HUES6 (cell line): ENCODE results near the gene DGCR2.
"Not testable (repeated sequence)": the region's sequence is repeated elsewhere in the genome, so short reads cannot be mapped to it uniquely, and the experiment has no call there.

Experiments used
- H3K27ac ChIP-seq: 2 replicates; pipeline ENCODE4 v1.7.0; 2013; ENCODE audit warnings: low read depth, mild to moderate bottlenecking, low read length, inconsistent platforms
- H3K27me3 ChIP-seq: 2 replicates; pipeline ENCODE4 v1.6.1; 2013; ENCODE audit warnings: low read length; ENCODE audit not compliant: control insufficient read depth, insufficient read depth
- H3K36me3 ChIP-seq: 2 replicates; pipeline ENCODE4 v1.6.1; 2013; ENCODE audit warnings: low read length; ENCODE audit not compliant: control insufficient read depth, insufficient read depth
- H3K4me1 ChIP-seq: 2 replicates; pipeline ENCODE4 v1.6.1; 2013; ENCODE audit warnings: low read length; ENCODE audit not compliant: control insufficient read depth, insufficient read depth
- H3K4me3 ChIP-seq: 2 replicates; pipeline ENCODE4 v1.5.1; 2013; ENCODE audit warnings: low read depth, low read length
- H3K9ac ChIP-seq: one replicate; pipeline ENCODE4 v1.6.1; 2013; ENCODE audit warnings: mild to moderate bottlenecking, low read length
- H3K9me3 ChIP-seq: 2 replicates; pipeline ENCODE4 v1.6.1; 2013; ENCODE audit warnings: low read depth, low read length; ENCODE audit not compliant: control insufficient read depth, insufficient read depth

The DGCR2 gene

DNA sequence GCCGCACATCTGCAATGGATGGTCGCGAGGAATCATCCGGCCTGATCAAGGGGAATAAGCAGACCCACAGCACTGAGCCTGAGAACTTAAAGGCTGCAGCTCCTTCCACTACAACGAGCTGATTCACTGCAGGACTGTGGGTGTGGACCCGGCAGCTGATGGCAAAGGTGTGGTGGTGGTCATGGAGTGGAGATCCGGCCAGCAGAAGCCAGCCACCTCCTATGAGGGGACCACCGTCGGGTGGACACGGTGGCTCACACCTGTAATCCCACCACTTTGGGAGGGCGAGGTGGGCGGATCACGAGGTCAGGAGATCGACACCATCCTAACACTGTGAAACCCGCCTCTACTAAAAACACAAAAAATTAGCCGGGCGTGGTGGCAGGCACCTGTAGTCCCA lies 66.4 kb downstream of the DGCR2 start:
- Histone ChIP-seq H3K4me1 (no peaks in the 10 kb centered on the region), H3K4me3 (no peak overlapping the region), H3K36me3 (peaks cover 67% of the 10 kb centered on the region), H3K9ac (no peak overlapping the region), H3K27ac (no peak overlapping the region), H3K9me3 (no peaks in the 10 kb centered on the region), H3K27me3 (no peaks in the 10 kb centered on the region)

DNA sequence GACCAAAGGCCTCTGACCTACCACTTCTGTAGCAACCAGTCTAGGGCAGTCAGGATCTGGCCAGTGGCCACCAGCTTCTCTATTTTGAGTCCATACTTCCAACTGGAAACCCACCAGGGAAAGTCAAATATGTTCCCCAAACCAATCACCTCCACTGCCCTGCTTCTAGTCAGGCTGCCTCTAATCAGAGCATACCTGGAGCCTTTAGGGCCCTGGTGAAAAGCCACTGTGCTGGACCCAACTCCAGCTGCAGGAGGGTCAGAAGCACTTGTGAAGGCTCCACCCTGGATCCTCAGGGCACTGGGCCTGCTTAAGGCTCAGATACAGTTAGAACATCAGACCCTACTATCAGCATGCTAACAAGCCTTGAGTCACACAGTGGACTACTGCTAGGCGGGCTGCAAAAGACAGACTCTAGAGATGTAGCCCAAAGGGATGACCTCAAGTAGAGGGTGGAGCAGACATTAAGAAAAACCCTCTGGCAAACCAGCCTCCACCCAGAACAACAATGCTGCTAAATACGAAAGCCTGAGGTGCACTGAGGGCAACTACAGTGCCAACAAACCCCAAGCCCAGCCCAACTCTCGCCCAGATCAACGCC lies 69.2 kb downstream of the DGCR2 start:
- peaks cover 60% of the 10 kb centered on the region for H3K36me3 ChIP-seq
- no peaks in the 10 kb centered on the region for H3K4me1 ChIP-seq
- H3K27me3 ChIP-seq: no peaks in the 10 kb centered on the region
- no peak overlapping the region for H3K4me3 ChIP-seq
- no peak overlapping the region for H3K27ac ChIP-seq
- H3K9me3 ChIP-seq: no peaks in the 10 kb centered on the region
- no peak overlapping the region for H3K9ac ChIP-seq

DNA sequence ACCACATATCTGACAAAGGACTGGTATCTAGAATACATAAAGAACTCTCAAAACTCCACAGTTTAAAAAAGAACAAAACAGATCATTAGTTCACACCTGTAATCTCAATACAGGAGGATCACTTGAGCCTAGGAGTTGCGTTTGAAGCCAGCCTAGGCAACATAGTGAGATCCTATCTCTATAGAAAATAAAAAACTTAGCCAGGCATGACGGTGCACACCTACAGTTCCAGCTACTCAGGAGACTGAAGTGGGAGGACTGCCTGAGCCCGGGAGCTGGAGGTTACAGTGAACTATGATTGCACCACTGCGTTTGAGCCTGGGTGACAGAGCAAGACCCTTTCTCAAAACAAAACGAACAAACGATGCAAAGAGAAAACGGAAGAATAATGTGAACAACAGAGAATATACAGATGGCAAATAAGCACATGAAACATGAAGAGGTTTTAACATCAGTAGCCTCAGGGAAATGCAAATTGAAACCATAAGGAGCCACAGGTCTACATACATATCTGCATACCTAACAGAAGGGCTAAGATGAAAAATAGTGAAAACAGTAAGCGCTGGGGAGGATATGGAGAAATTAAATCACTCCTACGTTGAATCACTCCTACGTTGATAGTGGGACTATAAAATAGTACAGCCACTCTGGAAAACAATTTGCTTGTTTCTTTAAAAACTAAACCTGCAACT lies 70.7 kb downstream of the DGCR2 start:
- Histone ChIP-seq H3K27ac (no peak overlapping the region), H3K9me3 (no peaks in the 10 kb centered on the region), H3K27me3 (no peaks in the 10 kb centered on the region), H3K4me1 (no peaks in the 10 kb centered on the region), H3K4me3 (no peak overlapping the region), H3K36me3 (peaks cover 61% of the 10 kb centered on the region), H3K9ac (no peak overlapping the region)

- not testable (repeated sequence) for H3K9me3 ChIP-seq, H3K4me1 ChIP-seq, H3K4me3 ChIP-seq, H3K27me3 ChIP-seq, H3K27ac ChIP-seq, H3K9ac ChIP-seq
- peaks cover 62% of the 10 kb centered on the region for H3K36me3 ChIP-seq
Measured at GRCh38 chr22:19050847-19051246, 71.4 kb downstream of the DGCR2 start.

GRCh38 chr22:19050117-19050516 lies 72.1 kb downstream of the DGCR2 start:
- Histone ChIP-seq H3K9me3 (no peaks in the 10 kb centered on the region), H3K4me1 (no peaks in the 10 kb centered on the region), H3K36me3 (peaks cover 66% of the 10 kb centered on the region), H3K27me3 (no peaks in the 10 kb centered on the region), H3K4me3 (no peak overlapping the region), H3K27ac (no peak overlapping the region), H3K9ac (no peak overlapping the region)

- H3K4me3 ChIP-seq: no peak overlapping the region
- no peaks in the 10 kb centered on the region for H3K27me3 ChIP-seq
- H3K36me3 ChIP-seq: peaks cover 72% of the 10 kb centered on the region
- H3K27ac ChIP-seq: no peak overlapping the region
- H3K4me1 ChIP-seq: no peaks in the 10 kb centered on the region
- H3K9ac ChIP-seq: no peak overlapping the region
- H3K9me3 ChIP-seq: no peaks in the 10 kb centered on the region
Measured at GRCh38 chr22:19048531-19048930, 73.7 kb downstream of the DGCR2 start.

DNA sequence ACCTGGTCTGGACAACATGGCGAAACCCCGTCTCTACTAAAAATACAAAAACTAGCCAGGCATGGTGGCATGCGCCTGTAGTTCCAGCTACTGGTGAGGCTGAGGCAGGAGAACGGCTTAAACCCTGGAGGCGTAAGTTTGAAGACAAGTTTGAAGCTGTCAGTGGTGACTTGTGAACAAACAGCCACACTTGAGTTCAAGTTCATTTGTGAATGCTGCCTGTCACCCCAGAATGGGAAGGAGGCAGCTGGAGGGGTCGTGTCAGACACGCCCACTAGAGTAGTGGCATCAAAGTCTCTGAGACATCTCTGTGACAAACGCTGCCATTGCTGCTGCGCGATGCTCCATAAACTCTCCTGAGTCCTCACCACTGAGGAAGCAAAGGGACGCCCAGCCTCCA lies 74.2 kb downstream of the DGCR2 start:
- no peaks in the 10 kb centered on the region for H3K27me3 ChIP-seq
- no peaks in the 10 kb centered on the region for H3K9me3 ChIP-seq
- H3K27ac ChIP-seq: no peak overlapping the region
- H3K4me1 ChIP-seq: no peaks in the 10 kb centered on the region
- no peak overlapping the region for H3K4me3 ChIP-seq
- no peak overlapping the region for H3K9ac ChIP-seq
- peaks cover 74% of the 10 kb centered on the region for H3K36me3 ChIP-seq

DNA sequence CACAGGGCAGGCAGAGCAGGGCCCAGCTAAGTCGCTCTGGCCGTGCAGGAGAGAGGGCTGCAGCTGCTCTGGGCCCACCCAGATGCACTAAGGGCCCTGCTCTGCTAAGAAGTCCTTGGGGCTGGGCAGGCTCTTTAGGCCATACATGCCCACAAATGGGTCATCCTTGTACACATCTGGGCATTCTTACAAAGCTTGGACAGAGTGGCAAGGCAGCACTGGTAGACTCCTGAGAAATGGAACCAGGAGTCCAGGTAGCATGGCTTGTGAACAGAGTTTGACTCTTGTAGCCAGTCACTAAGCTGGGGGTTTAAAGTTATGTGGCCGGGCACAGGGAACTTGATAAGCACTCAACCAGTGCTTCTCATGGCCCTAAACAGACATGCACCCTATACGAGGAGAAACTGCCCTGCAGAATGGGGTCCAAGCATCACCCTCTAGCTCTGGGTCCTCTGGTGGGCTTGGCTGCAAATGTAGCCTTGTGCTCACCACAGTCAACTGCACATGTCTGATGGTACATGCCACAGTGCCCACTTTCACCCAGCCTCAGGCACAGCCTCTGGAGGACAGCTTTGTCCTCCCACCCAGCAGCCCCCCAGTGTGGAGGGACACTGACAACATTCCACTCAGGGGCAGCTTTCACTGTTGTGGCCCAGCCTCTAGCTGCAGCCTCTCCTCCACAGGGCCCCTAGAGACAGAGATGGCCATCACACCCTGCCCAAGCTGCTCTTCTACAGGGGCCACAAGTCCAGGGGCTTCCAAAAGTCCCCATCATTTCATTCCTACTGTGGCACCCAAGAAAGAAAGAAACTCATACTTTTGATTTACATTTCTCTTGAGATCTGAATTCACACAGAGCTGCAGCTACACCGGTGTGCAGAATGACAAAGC lies 75.2 kb downstream of the DGCR2 start:
- Histone ChIP-seq H3K27ac (no peak overlapping the region), H3K4me1 (no peaks in the 10 kb centered on the region), H3K27me3 (no peaks in the 10 kb centered on the region), H3K4me3 (no peak overlapping the region), H3K36me3 (peaks cover 79% of the 10 kb centered on the region), H3K9ac (no peak overlapping the region), H3K9me3 (no peaks in the 10 kb centered on the region)

DNA sequence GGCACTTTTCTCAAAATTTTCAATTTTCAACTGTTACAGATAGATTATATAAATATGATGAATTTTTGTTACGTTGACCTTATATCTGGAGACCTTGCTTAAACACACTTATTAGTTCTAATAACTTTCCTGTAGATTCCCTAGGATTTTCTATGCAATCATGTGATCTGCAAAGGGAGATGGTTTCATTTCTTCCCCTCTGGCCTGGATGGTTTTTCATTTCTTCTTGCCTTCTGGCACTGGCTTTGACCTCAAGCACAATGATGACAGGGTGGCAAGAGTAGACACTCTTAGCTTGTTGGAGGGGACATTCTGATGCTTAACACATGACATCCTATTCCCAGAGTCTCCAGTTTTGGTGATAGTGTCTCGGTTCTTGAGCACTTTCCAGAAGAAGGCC lies 75.9 kb downstream of the DGCR2 start:
- Histone ChIP-seq H3K9me3 (no peaks in the 10 kb centered on the region), H3K36me3 (peaks cover 86% of the 10 kb centered on the region)

DNA sequence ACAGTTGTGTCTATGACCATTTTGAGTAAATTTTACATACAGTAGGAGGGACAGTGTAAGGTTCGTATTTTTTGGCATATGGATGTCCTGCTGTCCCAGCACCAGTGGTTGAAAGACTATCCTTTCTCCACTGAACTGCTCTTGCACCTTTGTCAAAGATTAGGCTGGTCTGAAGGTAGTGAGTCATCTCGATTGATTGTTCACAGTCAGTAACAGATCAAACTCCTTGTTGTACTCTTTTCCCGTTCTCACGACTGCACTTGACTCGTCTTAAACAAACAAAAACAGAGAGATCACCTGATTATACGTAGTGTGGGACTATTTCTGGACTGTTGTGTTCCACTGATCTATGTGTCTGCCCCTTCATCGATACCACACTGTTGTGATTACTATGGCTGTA lies 77.1 kb downstream of the DGCR2 start:
- no peaks in the 10 kb centered on the region for H3K9me3 ChIP-seq
- peaks cover 94% of the 10 kb centered on the region for H3K36me3 ChIP-seq
- H3K27me3 ChIP-seq: no peaks in the 10 kb centered on the region
- no peak overlapping the region for H3K4me3 ChIP-seq
- H3K27ac ChIP-seq: no peak overlapping the region
- no peak overlapping the region for H3K9ac ChIP-seq
- no peaks in the 10 kb centered on the region for H3K4me1 ChIP-seq

More for the DNA sequence above, 75.9 kb downstream of the DGCR2 start:
- Histone ChIP-seq H3K27ac (no peak overlapping the region), H3K4me1 (no peaks in the 10 kb centered on the region), H3K9ac (no peak overlapping the region), H3K27me3 (no peaks in the 10 kb centered on the region), H3K4me3 (no peak overlapping the region)

GRCh38 chr22:19044381-19044780 lies 77.8 kb downstream of the DGCR2 start:
- H3K9ac ChIP-seq: no peak overlapping the region
- no peaks in the 10 kb centered on the region for H3K4me1 ChIP-seq
- H3K27ac ChIP-seq: no peak overlapping the region
- no peak overlapping the region for H3K4me3 ChIP-seq
- peaks cover 98% of the 10 kb centered on the region for H3K36me3 ChIP-seq
- no peaks in the 10 kb centered on the region for H3K9me3 ChIP-seq
- H3K27me3 ChIP-seq: no peaks in the 10 kb centered on the region
